Chondrocyte (in vitro differentiated cells): ENCODE results near the gene B4GAT1. TPM values are rescaled to one million over a fixed set of nuclear protein-coding genes. Genes with fewer than 3 reads are reported as not detected.
"Not testable (repeated sequence)": the region's sequence is repeated elsewhere in the genome, so short reads cannot be mapped to it uniquely, and the experiment has no call there.

Experiments
- DNase-seq: peaks from one replicate; pipeline ENCODE4 v3.0.0; 2021; ENCODE audit warnings: mixed read lengths, low spot score
- H3K27ac Mint-ChIP-seq: one replicate; pipeline ENCODE4 v1.8.0; 2021; ENCODE audit warnings: mild to moderate bottlenecking, moderate library complexity, mixed read lengths; ENCODE audit not compliant: unreplicated experiment
- H3K27me3 Mint-ChIP-seq: 2 replicates; pipeline ENCODE4 v1.8.0; 2021; ENCODE audit warnings: low read depth, mixed read lengths
- H3K36me3 Mint-ChIP-seq: 2 replicates; pipeline ENCODE4 v1.8.0; 2021; ENCODE audit warnings: low read depth, mixed read lengths
- H3K4me1 Mint-ChIP-seq: 2 replicates; pipeline ENCODE4 v1.8.0; 2021; ENCODE audit warnings: low read depth, mild to moderate bottlenecking, mixed read lengths
- H3K4me3 Mint-ChIP-seq: one replicate; pipeline ENCODE4 v1.8.0; 2021; ENCODE audit warnings: mild to moderate bottlenecking, moderate library complexity, mixed read lengths; ENCODE audit not compliant: unreplicated experiment
- H3K9me3 Mint-ChIP-seq: 2 replicates; pipeline ENCODE4 v1.8.0; 2021; ENCODE audit warnings: low read depth, mixed read lengths
- CTCF ChIP-seq: fragments of 200-600 bp; sonication (generic); IDR thresholded peaks from 2 replicates; pipeline ENCODE4 v1.5.0; 2021; ENCODE audit warnings: antibody characterized with exemption, mild to moderate bottlenecking, moderate library complexity
- total RNA-seq: library from RNA; stranded (reverse); gene quantifications from 3 replicates; pipeline ENCODE4 v1.2.1, GENCODE V29; 2021

The B4GAT1 gene
- total RNA-seq, 1 donor from 2014 or later, result 18.2 TPM

GRCh38 chr11:66321606-66322005, 25.8 kb downstream of the B4GAT1 start:
- no peak for TF ChIP-seq CTCF
- H3K4me1 Mint-ChIP-seq, result peaks cover 53% of the 10 kb centered on the region
- peaks cover 3% of the 10 kb centered on the region for H3K9me3 Mint-ChIP-seq
- DNase-seq, result no peak
- no peak overlapping the region for H3K4me3 Mint-ChIP-seq
- peaks cover 3% of the 10 kb centered on the region for H3K36me3 Mint-ChIP-seq
- no peaks in the 10 kb centered on the region for H3K27me3 Mint-ChIP-seq
- H3K27ac Mint-ChIP-seq, result no peak overlapping the region

- not testable (repeated sequence) for H3K9me3 Mint-ChIP-seq, DNase-seq, H3K36me3 Mint-ChIP-seq, H3K4me3 Mint-ChIP-seq, H3K27ac Mint-ChIP-seq, H3K27me3 Mint-ChIP-seq
- H3K4me1 Mint-ChIP-seq, result peaks cover 52% of the 10 kb centered on the region
These were observed 26.7 kb downstream of the B4GAT1 start for GRCh38 chr11:66320748-66321147.

GRCh38 chr11:66320289-66320688, 27.1 kb downstream of the B4GAT1 start:
- not testable (repeated sequence) for DNase-seq, H3K36me3 Mint-ChIP-seq, H3K9me3 Mint-ChIP-seq, H3K4me3 Mint-ChIP-seq, H3K27ac Mint-ChIP-seq, H3K27me3 Mint-ChIP-seq
- H3K4me1 Mint-ChIP-seq, result peaks cover 52% of the 10 kb centered on the region

GRCh38 chr11:66318600-66318970, 28.8 kb downstream of the B4GAT1 start:
- no peaks in the 10 kb centered on the region for H3K27me3 Mint-ChIP-seq
- peaks cover 3% of the 10 kb centered on the region for H3K9me3 Mint-ChIP-seq
- TF ChIP-seq CTCF, result no peak
- no peak overlapping the region for H3K4me3 Mint-ChIP-seq
- peak overlapping the region; percentile 98 for H3K27ac Mint-ChIP-seq
- H3K36me3 Mint-ChIP-seq, result peaks cover 3% of the 10 kb centered on the region
- DNase-seq, result no peak
- H3K4me1 Mint-ChIP-seq, result peaks cover 53% of the 10 kb centered on the region

GRCh38 chr11:66317723-66318599, 29.5 kb downstream of the B4GAT1 start:
- peak overlapping the region; percentile 62 for H3K4me3 Mint-ChIP-seq
- H3K4me1 Mint-ChIP-seq, result peaks cover 57% of the 10 kb centered on the region
- DNase-seq, result no peak
- H3K36me3 Mint-ChIP-seq, result peaks cover 3% of the 10 kb centered on the region
- H3K9me3 Mint-ChIP-seq, result peaks cover 3% of the 10 kb centered on the region
- peak overlapping the region; percentile 98 for H3K27ac Mint-ChIP-seq
- no peaks in the 10 kb centered on the region for H3K27me3 Mint-ChIP-seq
- no peak for TF ChIP-seq CTCF

- no peak for TF ChIP-seq CTCF
- H3K4me1 Mint-ChIP-seq, result peaks cover 56% of the 10 kb centered on the region
- H3K4me3 Mint-ChIP-seq, result peak overlapping the region; percentile 62
- H3K36me3 Mint-ChIP-seq, result peaks cover 3% of the 10 kb centered on the region
- DNase-seq, result no peak
- H3K27me3 Mint-ChIP-seq, result no peaks in the 10 kb centered on the region
- peak overlapping the region; percentile 98 for H3K27ac Mint-ChIP-seq
- peaks cover 3% of the 10 kb centered on the region for H3K9me3 Mint-ChIP-seq
These were observed 30.1 kb downstream of the B4GAT1 start for GRCh38 chr11:66317322-66317722.
